HG03135 (cell line): ENCODE measurements around the gene ZNF564.
"Not testable (repeated sequence)": the region's sequence is repeated elsewhere in the genome, so short reads cannot be mapped to it uniquely, and the experiment has no call there.

ENCODE experiments used
- ATAC-seq: cut with Tn5 transposase; IDR thresholded peaks from one replicate; pipeline ENCODE4 v1.9.1; 2021; ENCODE audit warnings: mild to moderate bottlenecking, moderate library complexity; ENCODE audit not compliant: unreplicated experiment

ZNF564 gene

DNA sequence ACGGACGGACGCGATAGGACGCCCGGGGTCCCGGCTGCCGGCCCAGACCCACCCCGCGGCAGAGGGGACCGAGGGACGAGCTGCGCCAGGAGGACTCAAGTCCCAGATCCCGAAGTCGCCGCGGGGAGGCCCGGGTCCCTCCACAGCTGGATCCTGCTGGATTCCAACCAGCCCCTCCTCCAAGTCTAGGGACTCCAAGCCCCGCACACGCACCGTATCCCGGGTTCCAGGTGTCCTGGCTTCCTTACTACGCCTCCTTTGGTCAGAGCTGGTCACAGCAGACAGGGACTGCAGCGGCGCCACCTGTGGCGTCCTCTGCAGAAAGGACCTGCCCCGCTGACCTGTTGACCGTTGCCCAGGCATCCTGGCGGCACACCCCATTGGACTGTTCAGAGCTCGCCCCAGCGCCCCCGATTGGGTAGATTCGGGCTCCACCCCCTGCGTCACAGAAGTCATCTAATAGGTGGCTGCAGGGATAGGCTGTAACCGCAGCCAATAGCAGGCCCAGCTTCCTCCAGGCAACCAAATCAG is 37.7 kb downstream of the ZNF564 start:
- no peak for ATAC-seq

- no peak for ATAC-seq
Measured at GRCh38 chr19:12497032-12497431, 54.2 kb downstream of the ZNF564 start.

DNA sequence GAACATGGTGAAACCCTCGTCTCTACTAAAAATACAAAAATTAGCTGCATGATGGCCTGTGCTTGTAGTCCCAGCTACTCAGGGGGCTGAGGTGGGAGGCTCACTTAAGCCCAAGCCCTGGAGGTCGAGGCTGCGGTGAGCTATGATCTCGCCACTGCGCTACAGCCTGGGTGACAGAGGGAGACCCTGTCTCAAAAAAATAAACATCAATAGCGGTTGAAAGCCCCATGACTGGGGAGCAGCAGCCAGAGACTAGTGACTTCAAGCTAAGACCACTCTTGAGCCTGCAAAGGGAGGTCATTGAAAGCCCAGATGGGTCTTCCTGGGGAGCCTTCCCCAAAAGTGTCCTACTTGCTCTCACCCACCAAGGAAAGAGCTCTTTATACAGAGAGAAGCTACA is 54.8 kb downstream of the ZNF564 start:
- no peak for ATAC-seq

GRCh38 chr19:12495002-12495802 is 56.1 kb downstream of the ZNF564 start:
- ATAC-seq, result peak; percentile 92

DNA sequence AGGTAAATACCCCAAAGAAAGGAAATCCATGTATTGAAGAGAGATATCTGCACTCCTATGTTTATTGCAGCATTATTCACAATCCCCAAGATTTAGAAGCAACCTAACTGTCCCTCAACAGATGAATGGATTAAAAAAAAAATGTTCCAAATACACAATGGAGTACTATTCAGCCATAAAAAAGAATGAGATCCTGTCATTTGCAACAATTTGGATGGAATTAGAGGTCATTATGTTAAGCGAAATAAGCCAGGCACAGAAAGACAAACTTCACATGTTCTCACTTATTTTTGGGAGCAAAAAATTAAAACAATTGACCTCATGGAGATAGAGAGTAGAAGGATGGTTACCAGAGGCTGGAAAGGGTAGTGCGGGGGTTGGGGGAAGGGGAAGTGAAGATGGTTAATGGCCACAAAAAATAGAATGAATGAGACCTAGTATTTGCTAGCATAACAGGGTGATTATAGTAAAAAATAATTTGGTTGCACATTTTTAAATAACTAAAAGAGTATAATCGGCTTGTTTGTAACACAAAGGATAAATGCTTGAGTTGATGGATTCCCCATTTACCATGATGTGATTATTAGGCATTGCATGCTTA is 56.9 kb downstream of the ZNF564 start:
- ATAC-seq, result no peak

DNA sequence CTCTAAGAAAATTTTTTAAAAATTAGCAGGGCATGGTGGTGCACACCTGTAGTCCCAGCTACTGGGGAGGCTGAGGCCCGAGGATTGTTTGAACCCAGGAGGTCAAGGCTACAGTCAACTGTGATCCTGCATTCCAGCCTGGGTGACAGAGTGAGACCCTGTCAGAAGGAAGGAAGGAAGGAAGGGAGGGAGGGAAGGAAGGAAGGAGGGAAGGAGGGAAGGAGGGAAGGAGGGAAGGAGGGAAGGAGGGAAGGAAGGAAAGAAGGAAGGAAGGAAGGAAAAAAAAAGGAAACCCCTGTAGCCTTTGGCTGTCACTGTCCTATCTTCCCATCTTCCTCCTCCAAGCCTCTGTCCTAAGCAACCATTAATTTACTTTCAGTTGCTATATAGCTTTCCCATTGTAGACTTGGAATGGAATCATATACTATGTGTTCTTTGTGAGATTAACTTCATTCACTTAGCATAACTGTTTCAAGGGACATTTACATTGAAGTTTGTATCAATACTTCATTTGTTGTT is 65.0 kb downstream of the ZNF564 start:
- ATAC-seq, result not testable (repeated sequence)

DNA sequence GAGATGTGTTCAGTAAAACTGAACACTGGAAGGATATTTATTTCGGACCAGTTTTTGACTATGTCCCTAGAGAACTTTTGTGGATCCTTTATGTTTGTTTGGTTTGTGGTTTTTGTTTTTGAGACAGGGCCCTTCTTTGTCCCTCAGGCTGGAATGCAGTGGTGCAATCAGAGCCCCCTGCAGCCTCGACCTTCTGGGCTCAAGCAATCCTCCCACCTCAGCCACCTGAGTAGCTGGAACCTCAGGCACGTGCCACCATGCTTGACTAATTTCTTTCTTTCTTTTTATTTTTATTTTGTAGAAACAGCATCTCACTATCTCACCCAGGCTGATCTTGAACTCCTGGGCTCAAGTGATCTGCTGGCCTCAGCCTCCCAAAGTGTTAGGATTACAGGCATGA is 65.7 kb downstream of the ZNF564 start:
- no peak for ATAC-seq

DNA sequence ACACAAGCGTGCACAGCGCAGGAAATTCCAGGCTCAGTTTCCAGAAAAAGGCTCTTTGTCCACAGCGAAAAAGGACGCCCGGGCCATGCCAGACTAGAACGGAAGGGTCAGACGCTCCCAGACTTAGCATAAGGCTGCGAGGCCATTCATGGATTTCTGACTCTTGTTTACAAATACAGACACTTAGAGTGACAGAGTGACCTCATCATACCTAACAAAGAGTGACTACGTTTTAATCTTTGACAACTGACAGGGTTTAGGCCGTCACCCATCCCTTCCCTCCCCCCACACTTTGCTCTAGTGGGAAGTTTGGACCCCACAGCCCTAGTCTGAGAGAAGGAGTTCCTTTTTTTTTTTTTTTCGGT is 66.2 kb downstream of the ZNF564 start:
- ATAC-seq, result peak; percentile 6

GRCh38 chr19:12484371-12485051 is 66.8 kb downstream of the ZNF564 start, which contains the start of gene ZNF709:
TSS of gene ZNF709 (minus strand) at chr19:12484816. CDS start at chr19:12484657, 159 bp downstream.
- ATAC-seq, result peak; percentile 96

DNA sequence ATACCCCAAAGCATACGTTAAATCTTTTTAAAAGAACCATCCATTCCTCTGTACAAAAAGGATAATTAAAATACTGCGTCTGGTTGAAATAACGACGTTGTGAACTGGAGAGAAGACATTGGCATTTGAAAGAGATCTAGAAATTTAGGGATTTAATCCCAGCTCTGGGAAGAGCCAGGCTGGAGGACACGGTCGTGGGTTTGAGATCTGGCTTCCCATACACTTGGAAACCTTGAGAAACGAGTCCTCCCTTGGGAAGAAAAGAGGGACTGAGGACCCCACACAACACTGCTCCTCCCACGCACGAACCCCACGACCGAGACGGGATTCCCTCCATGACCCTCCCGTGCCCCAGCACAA is 67.3 kb downstream of the ZNF564 start:
- no peak for ATAC-seq

GRCh38 chr19:12482509-12482886 is 68.8 kb downstream of the ZNF564 start:
- no peak for ATAC-seq

- ATAC-seq, result no peak
Measured at GRCh38 chr19:12481781-12482508, 69.3 kb downstream of the ZNF564 start.

- no peak for ATAC-seq
Measured at GRCh38 chr19:12478234-12478941, 72.9 kb downstream of the ZNF564 start.
